HCT116 (cell line): ENCODE measurements around the gene UBE2J2.

Source experiments
- CTCF ChIP-seq, 3 experiments: fragments of 200-600 bp in 1 of 3; sonication (generic) in 1 of 3; IDR thresholded peaks in 2 of 3; conservative IDR thresholded peaks in 1 of 3; 2 replicates each; pipeline ENCODE4 v1.5.1; 2012 to 2017; ENCODE audit warnings: low read depth in 2 of 3, low read length in 2 of 3, antibody characterized with exemption in 1 of 3, borderline replicate concordance in 1 of 3, control low read depth in 1 of 3, mild to moderate bottlenecking in 1 of 3, mixed read lengths in 1 of 3, mixed run types in 1 of 3, moderate library complexity in 1 of 3; ENCODE audit not compliant: insufficient read depth in 1 of 3
- EZH2 ChIP-seq: fragments of 200-600 bp; sonication (generic); IDR thresholded peaks from 2 replicates; pipeline ENCODE4 v1.6.1; 2017; ENCODE audit warnings: antibody characterized with exemption, mixed run types
- REST ChIP-seq: IDR thresholded peaks from 2 replicates; pipeline ENCODE4 v1.6.1; 2012; ENCODE audit warnings: low read depth
- SRF ChIP-seq: IDR thresholded peaks from 2 replicates; pipeline ENCODE4 v1.6.1; 2012; ENCODE audit warnings: low read depth

GRCh38 chr1:1226566-1227362, 46.9 kb downstream of the UBE2J2 start:
- TF ChIP-seq SRF (no peak), CTCF (IDR thresholded peaks at IDR 0.05 in 2 of 3, conservative IDR thresholded peaks at IDR 0.05 in 1 of 3; ENCODE audit: borderline replicate concordance in 1 of 3, insufficient read depth in 1 of 3, low read depth in 2 of 3, low read length in 2 of 3) (no peak), EZH2 (no peak), REST (no peak)
